Trophoblast cell (in vitro differentiated cells and primary cell): ENCODE results near the gene SNX33.
"Not testable (repeated sequence)": the region's sequence is repeated elsewhere in the genome, so short reads cannot be mapped to it uniquely, and the experiment has no call there.

Experiments used
- DNase-seq, 2 donors: peaks; one replicate each; pipeline ENCODE4 v3.0.0-alpha.2; 2016
- H2AFZ ChIP-seq: 2 replicates; pipeline ENCODE4 v1.6.1; 2013; ENCODE audit warnings: low read length, moderate library complexity, mild to moderate bottlenecking; ENCODE audit not compliant: insufficient read depth, poor library complexity
- H2AK5ac ChIP-seq: 2 replicates; pipeline ENCODE4 v1.6.1; 2013; ENCODE audit warnings: mild to moderate bottlenecking, low read length
- H2BK120ac ChIP-seq: 2 replicates; pipeline ENCODE4 v1.6.1; 2013; ENCODE audit warnings: low read length, mild to moderate bottlenecking, moderate library complexity; ENCODE audit not compliant: insufficient read depth, poor library complexity
- H2BK12ac ChIP-seq: 2 replicates; pipeline ENCODE4 v1.6.1; 2013; ENCODE audit warnings: mild to moderate bottlenecking, low read length, moderate library complexity
- H2BK5ac ChIP-seq: 2 replicates; pipeline ENCODE4 v1.6.1; 2013; ENCODE audit warnings: low read length, low read depth, moderate library complexity, mild to moderate bottlenecking; ENCODE audit not compliant: poor library complexity
- H3K14ac ChIP-seq: 2 replicates; pipeline ENCODE4 v1.6.1; 2013; ENCODE audit warnings: mild to moderate bottlenecking, low read length
- H3K18ac ChIP-seq: 2 replicates; pipeline ENCODE4 v1.6.1; 2013; ENCODE audit warnings: mild to moderate bottlenecking, low read length
- H3K23ac ChIP-seq: 2 replicates; pipeline ENCODE4 v1.6.1; 2013; ENCODE audit warnings: low read length
- H3K27ac ChIP-seq: 2 replicates; pipeline ENCODE4 v1.5.1; 2013; ENCODE audit warnings: low read depth, mild to moderate bottlenecking, inconsistent platforms, low read length, moderate library complexity
- H3K27me3 ChIP-seq: 2 replicates; pipeline ENCODE4 v1.6.1; 2013; ENCODE audit warnings: inconsistent platforms, mild to moderate bottlenecking, low read length, moderate library complexity; ENCODE audit not compliant: insufficient read depth
- H3K36me3 ChIP-seq, 2 experiments: 1 replicate in 1 of 2; 2 replicates in 1 of 2; pipeline ENCODE4 v1.6.1; 2013; ENCODE audit warnings: low read length in 2 of 2, mild to moderate bottlenecking in 2 of 2, moderate library complexity in 1 of 2; ENCODE audit not compliant: insufficient read depth in 2 of 2, control insufficient read depth in 1 of 2
- H3K4ac ChIP-seq: 2 replicates; pipeline ENCODE4 v1.6.1; 2013; ENCODE audit warnings: low read depth, mild to moderate bottlenecking, low read length, moderate library complexity
- H3K4me1 ChIP-seq, 2 experiments: 1 replicate in 1 of 2; 2 replicates in 1 of 2; pipeline ENCODE4 v1.6.1; 2013; ENCODE audit warnings: low read length in 2 of 2, mild to moderate bottlenecking in 2 of 2, moderate library complexity in 1 of 2; ENCODE audit not compliant: insufficient read depth in 2 of 2, control insufficient read depth in 1 of 2
- H3K4me2 ChIP-seq: 2 replicates; pipeline ENCODE4 v1.6.1; 2013; ENCODE audit warnings: inconsistent platforms, mild to moderate bottlenecking, low read length, moderate library complexity
- H3K4me3 ChIP-seq: 2 replicates; pipeline ENCODE4 v1.5.1; 2013; ENCODE audit warnings: mild to moderate bottlenecking, low read depth, low read length, inconsistent platforms
- H3K79me1 ChIP-seq: one replicate; pipeline ENCODE4 v1.6.1; 2013; ENCODE audit warnings: low read length
- H3K79me2 ChIP-seq: 2 replicates; pipeline ENCODE4 v1.6.1; 2013; ENCODE audit warnings: low read length, mild to moderate bottlenecking; ENCODE audit not compliant: control insufficient read depth, insufficient read depth, poor library complexity
- H3K9ac ChIP-seq: 2 replicates; pipeline ENCODE4 v1.6.1; 2013; ENCODE audit warnings: mild to moderate bottlenecking, low read length
- H3K9me3 ChIP-seq: 2 replicates; pipeline ENCODE4 v1.6.1; 2013; ENCODE audit warnings: low read depth, mild to moderate bottlenecking, control low read depth, inconsistent platforms, low read length; ENCODE audit not compliant: insufficient read depth
- H4K12ac ChIP-seq: 2 replicates; pipeline ENCODE4 v1.6.1; 2013; ENCODE audit warnings: low read depth, mild to moderate bottlenecking, low read length, moderate library complexity
- H4K8ac ChIP-seq: 2 replicates; pipeline ENCODE4 v1.6.1; 2013; ENCODE audit warnings: low read depth, mild to moderate bottlenecking, low read length, moderate library complexity
- H4K91ac ChIP-seq: one replicate; pipeline ENCODE4 v1.6.1; 2013; ENCODE audit warnings: low read depth, mild to moderate bottlenecking, low read length, moderate library complexity
- WGBS: extraction: QIAGEN DNeasy Blood & Tissue Kit; methylation state at CpG from one replicate; pipeline ENCODE4 v1.1.7; 2013; ENCODE audit warnings: missing lambda C conversion rate; ENCODE audit not compliant: insufficient read length, insufficient coverage; ENCODE audit errors: extremely low coverage; 5-methylcytosine and 5-hydroxymethylcytosine counted together

Gene SNX33

GRCh38 chr15:75622505-75622904, 25.2 kb upstream of the SNX33 start:
- no CpG with 5 or more reads among the region's 2 CpGs for WGBS
- Histone ChIP-seq H3K27ac (no peak overlapping the region), H2BK120ac (no peak overlapping the region), H2AFZ (no peak overlapping the region), H4K12ac (no peak overlapping the region), H3K9me3 (no peaks in the 10 kb centered on the region), H3K4me2 (no peak overlapping the region), H2BK12ac (no peak overlapping the region), H3K79me1 (peaks cover 10% of the 10 kb centered on the region), H3K79me2 (peaks cover 3% of the 10 kb centered on the region), H4K8ac (no peak overlapping the region), H3K4ac (no peak overlapping the region), H3K36me3 (peaks cover 3 to 5% of the 10 kb centered on the region in 2 experiments), H3K4me1 (peaks cover 4 to 5% of the 10 kb centered on the region in 2 experiments), H3K4me3 (no peak overlapping the region), H3K14ac (no peak overlapping the region), H2BK5ac (no peak overlapping the region), H4K91ac (no peak overlapping the region), H3K23ac (no peak overlapping the region), H3K27me3 (no peaks in the 10 kb centered on the region), H3K18ac (no peak overlapping the region), H2AK5ac (no peak overlapping the region), H3K9ac (no peak overlapping the region)
- DNase-seq: no peak

- H3K9me3 ChIP-seq: no peaks in the 10 kb centered on the region
- H2AK5ac ChIP-seq: peak within 1 kb of the TSS; percentile 24
- H3K4me1 ChIP-seq: peaks cover 4 to 5% of the 10 kb centered on the region in 2 experiments
- H2BK5ac ChIP-seq: peak within 1 kb of the TSS; percentile 38
- H3K36me3 ChIP-seq: peaks cover 0 to 1% of the 10 kb centered on the region in 2 experiments
- peak; percentile 90 to 91 for DNase-seq
- H3K4me2 ChIP-seq: peak within 1 kb of the TSS; percentile 76
- peak within 1 kb of the TSS; percentile 78 for H2AFZ ChIP-seq
- peak within 1 kb of the TSS; percentile 21 for H3K18ac ChIP-seq
- peak within 1 kb of the TSS; percentile 87 for H4K8ac ChIP-seq
- WGBS: no CpG with 5 or more reads among the region's 47 CpGs
- H3K23ac ChIP-seq: no peak within 1 kb of the TSS
- H3K79me2 ChIP-seq: peaks cover 3% of the 10 kb centered on the region
- H3K27me3 ChIP-seq: no peaks in the 10 kb centered on the region
- H3K4ac ChIP-seq: peak within 1 kb of the TSS; percentile 24
- peak within 1 kb of the TSS; percentile 84 for H3K4me3 ChIP-seq
- peak within 1 kb of the TSS; percentile 93 for H3K27ac ChIP-seq
- H2BK12ac ChIP-seq: no peak within 1 kb of the TSS
- peak within 1 kb of the TSS; percentile 49 for H4K12ac ChIP-seq
- H3K9ac ChIP-seq: peak within 1 kb of the TSS; percentile 83
- peak within 1 kb of the TSS; percentile 31 for H3K14ac ChIP-seq
- H3K79me1 ChIP-seq: peaks cover 10% of the 10 kb centered on the region
- peak within 1 kb of the TSS; percentile 80 for H4K91ac ChIP-seq
- H2BK120ac ChIP-seq: peak within 1 kb of the TSS; percentile 55
These were observed 22.0 kb upstream of the SNX33 start, which contains the start of gene SNUPN for GRCh38 chr15:75625542-75626347. TSS of gene SNUPN (minus strand) at chr15:75625725. CDS start at chr15:75621051, 4,674 bp downstream.

- H3K4me3 ChIP-seq: no peak overlapping the region
These were observed 15.8 kb upstream of the SNX33 start for GRCh38 chr15:75631935-75632334.

GRCh38 chr15:75633922-75634321, 13.8 kb upstream of the SNX33 start:
- not testable (repeated sequence) for H4K8ac ChIP-seq, H2AFZ ChIP-seq, H3K36me3 ChIP-seq, H4K12ac ChIP-seq, H3K18ac ChIP-seq, H3K14ac ChIP-seq, H3K79me2 ChIP-seq, H3K9ac ChIP-seq, H3K27me3 ChIP-seq, H3K9me3 ChIP-seq, H2BK5ac ChIP-seq, H3K23ac ChIP-seq, H3K79me1 ChIP-seq, H4K91ac ChIP-seq, H3K4me2 ChIP-seq, H3K4me3 ChIP-seq, H3K27ac ChIP-seq, H3K4ac ChIP-seq, H2BK12ac ChIP-seq, H3K4me1 ChIP-seq, H2BK120ac ChIP-seq, H2AK5ac ChIP-seq, DNase-seq
- WGBS: no CpG with 5 or more reads among the region's 7 CpGs

More at GRCh38 chr15:75631935-75632334, 15.8 kb upstream of the SNX33 start:
- no peaks in the 10 kb centered on the region for H3K9me3 ChIP-seq
- no peak overlapping the region for H2BK5ac ChIP-seq
- H4K12ac ChIP-seq: no peak overlapping the region
- H3K4me2 ChIP-seq: no peak overlapping the region
- no peak for DNase-seq
- no peak overlapping the region for H4K8ac ChIP-seq
- no peaks in the 10 kb centered on the region for H3K27me3 ChIP-seq
- no peak overlapping the region for H2AK5ac ChIP-seq
- H3K79me1 ChIP-seq: no peaks in the 10 kb centered on the region
- no peak overlapping the region for H3K4ac ChIP-seq
- no peak overlapping the region for H4K91ac ChIP-seq
- H3K4me1 ChIP-seq: peaks cover 3 to 5% of the 10 kb centered on the region in 2 experiments
- no peaks in the 10 kb centered on the region for H3K36me3 ChIP-seq
- no peaks in the 10 kb centered on the region for H3K79me2 ChIP-seq
- no peak overlapping the region for H2BK120ac ChIP-seq
- no peak overlapping the region for H3K9ac ChIP-seq
- no peak overlapping the region for H3K23ac ChIP-seq
- H2BK12ac ChIP-seq: no peak overlapping the region
- no peak overlapping the region for H2AFZ ChIP-seq
- no peak overlapping the region for H3K14ac ChIP-seq
- H3K27ac ChIP-seq: no peak overlapping the region
- no peak overlapping the region for H3K18ac ChIP-seq
